Upper lobe of right lung (tissue), 1 donor: ENCODE results near the gene PCP2. TPM values are rescaled to one million over a fixed set of nuclear protein-coding genes. Genes with fewer than 3 reads are reported as not detected.

Experiments
- ATAC-seq: fragments of 200-7000 bp; cut with Tn5 transposase; one replicate; pipeline ENCODE4 v1.9.1; 2020; ENCODE audit warnings: mild to moderate bottlenecking, moderate library complexity
- DNase-seq: peaks from one replicate; pipeline ENCODE4 v3.0.0-alpha.2; 2020
- H3K27ac ChIP-seq: fragments of 200-600 bp; one replicate; pipeline ENCODE4 v1.8.0; 2022
- H3K27me3 ChIP-seq: fragments of 200-600 bp; one replicate; pipeline ENCODE4 v1.8.0; 2022; ENCODE audit warnings: mild to moderate bottlenecking
- H3K36me3 ChIP-seq: fragments of 200-600 bp; one replicate; pipeline ENCODE4 v1.8.0; 2022
- H3K4me1 ChIP-seq: fragments of 200-600 bp; one replicate; pipeline ENCODE4 v1.8.0; 2022
- H3K4me3 ChIP-seq: fragments of 200-600 bp; one replicate; pipeline ENCODE4 v1.8.0; 2022; ENCODE audit warnings: mild to moderate bottlenecking
- H3K9me3 ChIP-seq: fragments of 200-600 bp; one replicate; pipeline ENCODE4 v1.8.0; 2022
- CTCF ChIP-seq: fragments of 200-600 bp; IDR thresholded peaks from one replicate; pipeline ENCODE4 v1.8.0; 2022; ENCODE audit warnings: antibody characterized with exemption
- intact Hi-C: fragments of 100-400 bp; cut with DNase I; formaldehyde crosslinking; loops from one replicate; pipeline ENCODE4 v1.11.0; 2022
- total RNA-seq: library from RNA; stranded (reverse); fragmentation: NEBNext Ultra II Directional; extraction: Animal tissue kit (Norgen Biotek cat#: 25700); gene quantifications from one replicate; pipeline ENCODE4 v1.2.1, GENCODE V29; 2021
- donor health status: DM: no; HTN: yes; CAD: no; lungs with severe emphysema.

Gene PCP2
- total RNA-seq, 1 donor from 2014 or later, result 3.5 TPM

DNA sequence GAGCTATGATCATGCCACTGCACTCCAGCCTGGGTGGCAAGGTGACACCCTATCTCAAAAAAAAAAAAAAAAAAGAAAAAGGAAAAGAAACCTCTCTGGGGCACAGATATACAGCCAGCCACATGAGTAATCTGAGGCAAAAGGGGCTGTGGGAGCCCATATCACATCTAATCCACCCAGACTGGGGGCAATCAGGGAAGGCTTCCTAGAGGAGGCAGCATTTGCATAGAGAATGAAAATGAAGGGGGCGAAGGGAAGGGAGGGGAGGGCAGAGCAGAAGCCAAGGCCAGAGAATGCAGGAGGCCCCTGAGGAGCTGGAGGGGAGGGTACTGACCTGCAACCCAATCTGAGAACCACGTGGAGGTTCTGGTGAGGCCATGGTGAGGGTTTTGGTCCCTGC lies 16.6 kb upstream of the PCP2 start:
- ATAC-seq (no peak), DNase-seq (no peak)
- TF ChIP-seq CTCF, result no peak
- Histone ChIP-seq H3K27me3 (no peaks in the 10 kb centered on the region), H3K4me1 (peaks cover 4% of the 10 kb centered on the region), H3K36me3 (peaks cover 2% of the 10 kb centered on the region), H3K9me3 (no peaks in the 10 kb centered on the region), H3K27ac (no peak overlapping the region), H3K4me3 (no peak overlapping the region)
- intact Hi-C loops, result no loop called here

GRCh38 chr19:7648265-7649014 lies 14.9 kb upstream of the PCP2 start:
- no peak for ATAC-seq
- no peaks in the 10 kb centered on the region for H3K9me3 ChIP-seq
- intact Hi-C loops, result no loop called here
- no peak overlapping the region for H3K27ac ChIP-seq
- peaks cover 4% of the 10 kb centered on the region for H3K4me1 ChIP-seq
- DNase-seq, result no peak
- TF ChIP-seq CTCF, result no peak
- no peak overlapping the region for H3K4me3 ChIP-seq
- H3K36me3 ChIP-seq, result peaks cover 10% of the 10 kb centered on the region
- no peaks in the 10 kb centered on the region for H3K27me3 ChIP-seq

DNA sequence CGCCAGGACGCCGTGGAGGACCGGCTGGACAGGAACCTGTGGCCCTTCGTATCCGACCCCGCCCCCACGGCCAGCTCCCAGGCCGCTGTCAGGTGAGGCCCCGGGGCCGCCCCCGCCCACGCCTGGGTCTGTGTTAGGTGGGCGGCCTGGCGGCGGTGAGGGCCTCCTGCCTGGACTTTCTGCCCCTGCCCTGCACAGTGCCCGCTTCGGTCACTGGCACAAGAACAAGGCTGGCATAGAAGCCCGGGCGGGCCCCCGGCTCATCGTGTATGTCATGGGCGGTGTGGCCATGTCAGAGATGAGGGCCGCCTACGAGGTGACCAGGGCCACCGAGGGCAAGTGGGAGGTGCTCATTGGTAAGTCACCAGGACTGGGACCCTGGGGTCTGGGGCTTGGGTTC lies 13.6 kb upstream of the PCP2 start:
- no peaks in the 10 kb centered on the region for H3K27me3 ChIP-seq
- ATAC-seq (no peak), DNase-seq (no peak)
- intact Hi-C loops, result no loop called here
- no peak overlapping the region for H3K4me3 ChIP-seq
- H3K36me3 ChIP-seq, result peaks cover 10% of the 10 kb centered on the region
- no peak for TF ChIP-seq CTCF
- H3K4me1 ChIP-seq, result peaks cover under 1% of the 10 kb centered on the region
- H3K27ac ChIP-seq, result no peak overlapping the region
- H3K9me3 ChIP-seq, result no peaks in the 10 kb centered on the region

GRCh38 chr19:7646426-7646700 lies 12.8 kb upstream of the PCP2 start:
- DNase-seq, result no peak
- peaks cover 10% of the 10 kb centered on the region for H3K36me3 ChIP-seq
- no peaks in the 10 kb centered on the region for H3K4me1 ChIP-seq
- H3K27me3 ChIP-seq, result no peaks in the 10 kb centered on the region
- H3K9me3 ChIP-seq, result no peaks in the 10 kb centered on the region
- no peak overlapping the region for H3K27ac ChIP-seq
- no peak for TF ChIP-seq CTCF
- no peak overlapping the region for H3K4me3 ChIP-seq
- ATAC-seq, result no peak
- intact Hi-C loops, result no loop called here

DNA sequence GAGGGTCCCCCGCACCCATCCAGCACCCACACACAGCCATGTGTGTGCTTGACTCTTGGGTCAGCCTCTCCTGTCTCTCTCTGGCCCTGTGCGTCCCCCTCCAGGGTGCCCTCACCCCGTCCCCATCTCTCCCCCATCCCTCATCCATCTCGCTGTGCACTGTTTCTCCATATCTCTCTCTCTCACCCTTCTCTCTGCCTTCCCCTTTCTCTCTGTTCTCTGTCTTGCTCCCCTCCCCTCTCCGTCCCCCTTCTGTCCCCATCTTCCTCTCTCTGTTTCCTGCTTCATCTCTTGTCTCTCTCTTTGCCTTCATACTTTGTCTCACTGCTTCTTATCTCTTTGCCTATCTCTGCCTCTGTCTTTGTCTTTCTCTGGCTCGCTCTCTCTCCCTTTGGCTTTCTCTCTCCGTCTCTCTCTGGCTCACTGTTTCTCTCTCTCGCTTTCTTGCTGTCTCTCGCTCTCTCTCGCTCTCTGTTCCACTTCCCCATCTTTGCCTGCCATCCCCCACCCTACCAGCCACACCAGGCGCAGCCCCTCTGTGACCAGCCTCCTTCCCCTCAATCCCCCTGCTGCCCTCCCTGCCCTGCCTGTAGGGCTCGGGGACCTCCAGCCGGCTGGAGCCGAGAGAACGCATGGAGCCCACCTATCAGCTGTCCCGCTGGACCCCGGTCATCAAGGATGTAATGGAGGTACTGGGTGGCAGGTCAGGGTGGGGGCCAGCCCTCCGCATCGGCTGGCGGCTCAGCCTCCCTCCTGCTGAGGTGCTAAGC lies 12.3 kb upstream of the PCP2 start:
- Histone ChIP-seq H3K4me1 (no peaks in the 10 kb centered on the region), H3K27me3 (no peaks in the 10 kb centered on the region), H3K4me3 (no peak overlapping the region), H3K27ac (no peak overlapping the region), H3K9me3 (no peaks in the 10 kb centered on the region), H3K36me3 (peaks cover 10% of the 10 kb centered on the region)
- intact Hi-C loops, result no loop called here
- DNase-seq, result no peak
- TF ChIP-seq CTCF, result no peak
- ATAC-seq, result no peak
